T1000 (cell line): ENCODE results near the gene PUS3.
A peak's percentile ranks its signal among the peaks of the same experiment; 100 is the strongest.
"Not testable (repeated sequence)": the region's sequence is repeated elsewhere in the genome, so short reads cannot be mapped to it uniquely, and the experiment has no call there.

Experiments used
- DNase-seq: peaks from one replicate; lab custom pipeline; 2025; ENCODE audit warnings: mixed read lengths; lab: John Stamatoyannopoulos, UW

Gene PUS3

DNA sequence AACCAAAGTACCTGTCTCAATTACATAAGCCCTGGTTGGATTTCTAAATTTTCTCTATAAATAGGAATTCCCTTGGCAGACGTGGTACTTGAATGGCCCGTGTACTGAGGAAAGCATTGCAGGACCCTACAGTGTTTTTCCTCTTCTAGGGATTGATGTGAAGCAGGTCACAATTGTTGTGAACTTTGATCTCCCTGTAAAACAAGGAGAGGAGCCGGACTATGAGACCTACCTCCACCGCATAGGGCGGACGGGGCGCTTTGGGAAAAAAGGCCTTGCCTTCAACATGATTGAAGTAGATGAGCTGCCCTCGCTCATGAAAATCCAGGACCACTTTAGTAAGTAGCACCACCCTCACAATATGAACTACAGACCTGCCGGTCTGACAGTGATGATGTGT lies 18.0 kb upstream of the PUS3 start:
- no peak for DNase-seq

DNA sequence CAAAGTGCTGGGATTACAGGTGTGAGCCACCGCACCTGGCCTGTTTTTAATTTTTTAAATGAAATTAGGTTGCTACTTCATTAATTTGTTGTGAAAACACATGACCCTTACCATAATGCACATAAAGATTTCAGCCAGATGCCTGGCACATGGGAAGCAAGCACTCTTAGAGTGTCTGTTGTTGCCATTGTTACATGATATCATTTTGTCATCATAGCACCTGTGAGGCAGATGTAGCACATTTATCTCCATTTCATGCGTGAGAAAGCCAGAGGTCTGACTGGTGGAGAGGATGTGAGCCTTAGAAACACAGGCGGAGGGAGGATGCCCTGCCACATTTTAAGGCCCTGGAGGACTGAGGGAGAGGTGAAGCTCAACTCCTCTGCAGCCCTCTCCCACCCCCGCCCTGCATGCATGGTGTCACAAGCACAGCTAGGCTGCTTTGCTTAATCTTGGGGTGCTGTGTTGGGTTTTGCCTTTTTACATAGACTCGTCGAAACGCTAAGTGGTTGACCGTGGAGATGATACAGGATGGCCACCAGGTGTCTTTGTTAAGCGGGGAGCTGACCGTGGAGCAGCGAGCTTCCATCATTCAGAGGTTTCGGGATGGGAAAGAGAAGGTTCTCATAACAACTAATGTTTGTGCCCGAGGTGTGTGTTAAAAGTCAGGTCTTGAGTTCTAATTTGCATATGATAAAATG lies 15.3 kb upstream of the PUS3 start:
- DNase-seq = no peak

DNA sequence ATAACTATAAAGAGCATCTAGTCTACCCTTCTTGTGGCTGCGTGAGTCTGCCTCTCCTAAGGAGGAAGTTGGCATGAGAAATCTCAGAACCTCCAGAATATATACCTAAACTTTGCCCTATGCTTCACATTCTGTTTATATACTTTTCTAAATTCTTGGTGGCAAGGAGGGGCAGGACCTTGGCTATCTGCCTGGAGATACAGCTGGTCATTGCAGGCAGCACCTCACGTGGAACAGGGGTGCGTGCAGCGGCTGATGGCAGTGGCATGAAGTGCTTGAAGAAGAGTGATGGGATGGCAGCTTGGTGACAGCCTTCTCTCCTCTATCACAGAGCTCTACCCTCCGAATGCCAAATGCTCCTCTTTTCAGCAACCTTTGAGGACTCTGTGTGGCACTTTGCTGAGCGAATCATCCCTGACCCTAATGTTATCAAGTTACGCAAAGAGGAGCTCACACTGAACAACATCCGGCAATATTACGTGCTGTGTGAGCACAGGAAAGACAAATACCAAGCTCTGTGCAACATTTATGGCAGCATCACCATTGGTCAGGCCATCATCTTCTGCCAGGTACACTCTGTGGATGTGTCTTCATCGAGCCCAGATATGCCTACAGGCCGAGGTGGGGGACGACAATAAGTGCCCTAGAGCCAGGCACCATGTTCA lies 13.8 kb upstream of the PUS3 start:
- no peak for DNase-seq

DNA sequence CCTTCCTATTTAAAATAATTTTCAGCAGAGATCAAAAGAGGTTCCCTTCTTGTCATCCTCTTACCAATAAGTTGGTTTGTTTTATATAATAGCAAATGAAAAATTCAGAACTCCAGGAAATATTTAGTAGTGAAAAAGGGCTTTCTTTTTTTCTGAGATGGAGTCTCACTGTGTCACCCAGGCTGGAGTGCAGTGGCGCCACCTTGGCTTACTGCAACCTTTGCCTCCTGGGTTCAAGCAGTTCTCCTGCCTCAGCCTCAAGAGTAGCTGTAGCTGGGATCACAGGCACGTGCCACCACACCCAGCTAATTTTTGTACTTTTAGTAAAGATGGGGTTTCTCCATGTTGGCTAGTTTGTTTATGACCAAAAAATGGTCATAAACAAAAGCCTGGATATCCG lies 11.6 kb upstream of the PUS3 start:
- DNase-seq = not testable (repeated sequence)

DNA sequence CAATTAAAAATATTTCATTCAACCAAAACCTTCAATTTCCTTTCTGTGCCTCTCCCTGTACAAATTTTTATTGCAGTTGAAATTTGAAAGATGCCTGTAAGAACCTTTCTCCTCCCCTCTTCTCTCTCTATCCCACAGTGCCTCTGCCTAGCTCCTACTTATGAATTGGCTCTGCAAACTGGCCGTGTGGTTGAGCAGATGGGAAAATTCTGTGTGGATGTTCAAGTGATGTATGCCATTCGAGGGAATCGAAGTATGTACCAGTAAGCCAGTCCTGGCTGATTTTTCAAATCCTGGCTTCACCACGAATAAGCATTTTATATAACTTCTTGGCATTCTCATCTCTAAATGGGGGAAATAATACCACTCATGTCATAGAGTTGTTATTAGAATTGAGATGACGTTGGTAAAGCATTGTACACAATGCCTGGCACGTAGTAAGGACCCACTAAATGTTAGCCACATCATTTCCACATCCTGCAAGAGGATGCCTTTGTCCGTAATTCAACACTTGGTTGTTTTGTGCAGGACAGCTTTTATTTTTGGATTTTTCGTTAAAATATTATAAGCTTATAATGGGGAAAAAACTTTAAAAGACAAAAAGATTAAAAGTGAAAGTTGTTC lies 7.3 kb upstream of the PUS3 start:
- DNase-seq = no peak

DNA sequence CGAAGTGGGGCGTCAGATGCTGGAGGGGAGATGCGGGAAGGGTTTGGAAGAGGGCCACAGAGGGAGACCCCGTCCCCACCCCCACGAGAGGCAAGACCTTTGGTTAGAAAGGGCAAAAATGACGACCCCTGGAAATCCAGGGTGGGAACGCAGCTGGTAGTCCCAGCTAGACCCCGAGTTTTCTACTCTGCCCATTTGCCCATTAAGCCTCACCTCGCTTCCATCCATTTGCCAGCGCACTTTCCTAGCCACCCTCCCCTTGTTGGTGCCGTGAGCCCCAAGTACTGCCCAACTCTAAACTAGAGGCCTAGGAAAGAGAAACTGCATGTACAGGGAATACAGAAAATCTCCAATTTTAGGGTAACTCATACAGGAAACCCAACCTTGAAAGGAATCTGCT lies 1.7 kb upstream of the PUS3 start:
- no peak for DNase-seq

DNA sequence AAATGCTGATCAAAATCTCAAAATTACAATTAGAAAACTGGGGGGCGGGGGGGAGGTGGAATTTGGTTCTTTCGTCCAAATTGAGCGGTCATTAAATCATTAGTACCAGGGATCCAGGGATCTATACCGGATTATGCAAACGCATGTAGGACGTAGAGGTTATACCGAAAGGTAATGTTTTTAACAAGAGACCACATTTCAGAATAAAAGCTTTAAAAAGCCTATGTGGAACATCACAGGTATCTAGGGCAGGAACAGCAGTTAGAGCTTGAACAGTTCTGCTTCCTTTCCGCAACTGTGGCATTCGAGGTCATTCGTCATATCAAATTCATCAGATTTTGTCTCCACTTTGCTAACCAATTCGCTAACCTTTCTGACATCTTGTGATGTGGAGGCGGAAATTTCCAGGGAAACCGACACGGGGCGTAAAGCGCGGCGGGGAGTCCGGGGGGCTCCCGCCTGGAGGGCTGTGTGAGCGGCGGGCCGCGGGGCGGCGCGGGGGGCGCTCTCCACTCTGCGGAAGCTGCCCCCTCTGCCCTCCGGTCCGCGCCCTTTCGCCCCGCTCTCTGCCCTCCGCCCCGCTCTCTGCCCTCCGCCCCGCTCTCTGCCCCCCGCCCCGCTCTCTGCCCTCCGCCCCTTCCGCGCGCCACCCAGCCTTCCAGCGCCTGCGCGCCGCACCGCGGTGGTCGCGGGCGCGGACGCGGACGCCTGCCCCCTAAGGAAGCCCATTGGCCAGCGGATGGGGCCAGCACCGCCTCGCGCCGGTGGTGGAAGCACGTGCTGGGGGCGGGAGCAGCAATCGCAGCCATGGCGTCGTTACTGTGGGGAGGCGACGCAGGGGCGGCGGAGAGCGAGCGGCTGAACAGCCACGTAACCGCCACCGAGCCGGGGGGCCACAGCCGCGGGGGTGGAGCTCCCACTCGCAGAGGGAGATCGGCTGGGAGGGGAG lies 979 bp upstream of the PUS3 start, which contains the start of gene DDX25:
DDX25 (plus strand) TSS at position 798 of the 949 bp plus-strand sequence; CDS start at position 808, 10 bp downstream.
- DNase-seq = no peak

DNA sequence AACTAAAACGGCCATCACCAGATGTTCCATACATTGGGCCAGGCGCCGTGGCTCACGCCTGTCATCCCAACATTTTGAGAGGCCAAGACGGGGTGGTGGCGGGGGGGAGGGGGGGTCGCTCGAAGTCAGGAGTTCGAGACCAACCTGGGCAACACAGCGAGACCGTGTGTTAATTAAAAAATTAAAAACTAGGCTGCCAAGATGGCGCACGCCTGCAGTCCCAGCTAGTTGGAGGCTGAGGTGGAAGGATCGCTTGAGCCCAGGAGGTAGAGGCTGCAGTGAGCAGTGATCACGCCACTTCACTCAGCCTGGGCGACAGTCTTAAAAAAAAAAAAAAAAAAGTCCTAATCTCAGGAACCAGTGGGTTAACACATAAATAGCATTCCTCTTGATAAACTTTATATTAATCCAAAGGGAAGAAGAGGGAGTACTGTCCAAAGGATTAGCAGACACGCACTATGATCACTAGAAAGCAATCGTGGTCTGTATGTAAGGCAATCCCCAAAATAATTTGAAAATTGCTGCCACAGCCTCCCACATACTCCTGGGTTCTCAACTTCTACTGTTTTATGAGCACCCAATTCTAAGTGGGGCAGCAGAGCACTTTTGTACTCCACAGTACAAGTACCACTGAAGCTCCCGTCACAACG lies 604 bp downstream of the PUS3 start:
- DNase-seq = no peak

DNA sequence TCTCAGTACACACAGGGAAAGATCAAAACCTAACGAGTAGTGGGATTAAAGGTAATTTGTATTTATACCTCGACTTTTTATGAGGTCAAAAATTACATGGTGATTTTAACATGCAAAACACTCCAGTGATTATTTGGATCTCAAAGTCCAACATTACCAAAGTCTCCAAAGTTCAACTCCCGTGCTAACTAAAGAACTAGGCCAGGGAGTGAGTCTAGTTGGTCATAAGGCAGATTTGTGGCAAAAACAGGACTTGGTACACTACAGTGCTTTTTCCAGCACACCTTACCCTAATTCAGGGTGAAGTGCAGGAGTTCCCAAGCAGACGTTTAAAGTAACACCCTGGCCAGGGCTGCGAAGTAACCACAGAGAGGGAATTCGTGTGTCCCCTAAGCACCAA lies 1.1 kb downstream of the PUS3 start:
- no peak for DNase-seq

DNA sequence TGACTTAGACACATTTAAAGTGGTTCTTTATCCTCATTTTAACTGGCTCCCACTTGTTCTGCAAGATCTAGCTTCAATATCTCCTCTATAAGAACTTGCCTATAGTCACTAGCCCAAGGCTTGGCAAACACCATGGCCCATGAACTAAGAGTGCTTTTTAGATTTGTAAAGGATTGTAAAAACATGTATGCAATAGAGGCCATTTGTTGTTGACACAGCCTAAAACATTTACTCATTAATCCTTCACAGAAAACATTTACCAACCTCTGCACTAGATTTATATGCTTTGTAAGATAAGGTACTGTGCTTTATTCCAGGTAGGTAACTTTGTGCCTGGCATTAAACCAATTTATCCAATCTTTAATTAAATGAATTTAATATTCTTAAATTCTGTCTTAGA lies 10.0 kb downstream of the PUS3 start:
- DNase-seq = no peak

DNA sequence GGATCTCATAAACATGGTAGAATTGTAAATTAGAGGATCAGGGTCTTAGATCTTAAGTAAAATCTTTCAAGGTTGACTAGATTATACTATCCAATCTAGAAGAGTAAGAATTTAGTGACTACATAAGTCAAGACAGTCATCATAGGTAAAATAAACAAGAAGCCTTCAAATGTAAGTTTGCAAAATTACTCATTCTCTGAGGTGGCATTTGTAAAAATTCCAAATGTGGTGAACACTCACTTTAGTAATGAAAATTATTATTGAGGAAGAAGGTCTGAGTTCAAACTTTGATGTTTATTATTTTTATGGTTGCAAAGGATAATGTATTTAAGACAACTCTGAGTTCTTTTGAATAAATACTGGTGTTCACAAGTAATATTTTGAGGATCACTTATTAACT lies 10.9 kb downstream of the PUS3 start:
- DNase-seq = no peak

DNA sequence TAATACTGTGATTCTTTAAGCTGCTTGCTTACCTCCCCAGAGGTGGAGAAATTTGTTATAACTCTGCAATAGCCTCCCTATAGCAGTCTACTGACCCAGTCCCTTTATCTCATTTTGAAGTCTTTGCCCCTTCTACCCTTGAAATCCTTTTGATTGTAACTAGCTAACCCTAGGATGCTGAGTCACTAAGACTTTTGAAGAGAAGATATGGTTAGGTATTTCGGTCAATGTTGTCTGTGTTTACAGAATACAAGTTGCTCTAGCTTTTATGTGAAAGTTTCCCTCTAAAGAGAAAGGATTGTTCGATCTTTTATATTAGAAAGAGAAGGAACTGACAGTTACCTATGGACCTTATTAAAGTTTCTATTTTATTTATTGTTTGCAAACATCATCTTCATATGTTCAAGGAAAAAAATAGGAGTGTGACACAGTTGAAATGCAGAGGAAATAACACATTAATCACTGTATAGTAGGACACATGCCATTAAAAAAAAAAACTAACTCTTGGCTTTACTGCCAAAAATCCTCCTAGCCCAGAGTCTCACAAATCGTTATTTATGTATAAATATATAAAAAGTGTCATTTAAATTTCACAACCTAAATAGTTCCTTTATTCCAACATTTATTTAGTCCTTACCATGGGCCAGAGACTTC lies 12.4 kb downstream of the PUS3 start:
- DNase-seq = no peak

DNA sequence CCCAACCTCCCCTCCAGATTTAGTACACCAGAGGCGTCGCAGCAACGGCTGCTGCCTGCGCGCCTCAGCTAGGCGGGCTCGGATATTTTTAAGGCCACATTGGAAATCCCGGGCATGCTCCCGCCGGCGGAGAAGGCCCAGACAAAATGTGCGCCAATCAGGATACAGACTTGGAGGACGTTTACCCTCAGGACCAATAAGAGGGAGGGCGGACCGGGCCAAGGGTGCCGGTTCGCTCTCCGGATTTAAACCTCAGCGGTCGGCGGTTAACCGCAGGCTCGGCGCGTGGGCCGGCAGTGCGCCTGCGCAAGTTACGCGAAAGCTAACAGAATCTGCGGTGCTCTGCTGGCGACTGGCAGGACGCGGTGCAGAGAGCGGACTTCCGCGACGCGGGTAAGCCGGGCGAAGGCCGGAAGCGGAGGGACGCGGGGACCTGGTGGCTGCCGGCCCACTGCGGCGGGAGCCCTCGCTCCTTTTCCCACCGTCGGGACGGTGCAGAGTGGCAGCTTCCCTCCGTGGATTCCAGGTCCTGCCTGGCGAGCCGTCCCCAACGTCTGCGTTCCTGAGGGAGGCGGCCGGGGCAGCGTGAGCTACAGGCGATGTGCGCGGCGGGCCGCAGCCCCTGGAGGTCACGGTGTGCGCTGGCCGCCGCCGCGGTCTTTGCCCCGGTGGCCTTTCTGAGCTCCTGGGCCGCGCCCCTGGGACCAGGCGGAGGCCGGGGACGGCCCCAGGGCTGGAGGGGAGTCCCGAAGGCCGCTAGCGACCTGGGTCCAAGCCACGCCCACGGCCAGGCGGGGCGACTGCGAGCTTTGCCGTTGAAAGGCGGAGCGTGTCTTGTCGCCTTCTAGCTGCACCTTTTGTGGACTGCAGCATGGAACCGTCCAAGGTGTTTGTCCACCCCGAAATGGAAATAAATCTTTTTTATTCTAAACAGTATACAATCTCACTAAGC lies 15.4 kb downstream of the PUS3 start, which contains the start of gene HYLS1:
HYLS1 (plus strand) TSS at position 296 of the 952 bp plus-strand sequence. CDS start 11,701 bp downstream, outside the sequence.
- DNase-seq = peak; percentile 90

DNA sequence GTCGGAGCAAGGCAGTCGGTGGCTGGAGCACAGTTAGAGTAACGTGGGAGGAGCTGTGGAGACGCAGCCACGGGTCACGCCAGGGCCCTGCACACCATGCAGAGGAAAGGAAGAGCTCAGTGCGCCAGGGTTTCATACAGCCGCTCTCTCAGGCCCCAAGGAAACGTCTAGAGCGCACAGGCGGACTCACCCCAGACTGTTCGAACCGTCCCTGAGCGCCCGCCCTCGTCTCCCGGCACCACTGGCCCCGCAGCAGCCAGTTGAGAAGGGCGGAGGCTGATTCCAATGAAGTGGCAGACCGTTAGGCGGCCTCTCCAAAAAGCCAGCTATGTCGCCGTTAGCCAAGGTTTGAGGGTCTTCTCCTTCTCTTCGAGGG lies 16.0 kb downstream of the PUS3 start:
- no peak for DNase-seq

DNA sequence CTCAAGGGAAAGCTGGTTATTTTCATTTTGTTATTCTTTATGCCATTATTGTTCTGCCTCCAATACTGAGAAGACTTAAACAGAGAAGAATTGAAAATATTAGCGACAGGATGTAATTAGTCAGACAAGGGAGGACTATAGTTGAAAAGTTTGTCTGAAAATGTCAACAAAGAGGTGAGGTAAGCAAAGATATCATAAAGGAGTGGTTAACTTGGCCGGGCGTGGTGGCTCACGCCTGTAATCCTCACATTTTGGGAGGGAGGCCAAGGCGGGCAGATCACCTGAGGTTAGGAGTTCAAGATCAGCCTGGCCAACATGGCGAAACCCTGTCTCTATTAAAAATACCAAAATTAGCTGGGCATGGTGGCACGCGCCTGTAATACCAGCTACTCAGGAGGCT lies 19.6 kb downstream of the PUS3 start:
- no peak for DNase-seq

DNA sequence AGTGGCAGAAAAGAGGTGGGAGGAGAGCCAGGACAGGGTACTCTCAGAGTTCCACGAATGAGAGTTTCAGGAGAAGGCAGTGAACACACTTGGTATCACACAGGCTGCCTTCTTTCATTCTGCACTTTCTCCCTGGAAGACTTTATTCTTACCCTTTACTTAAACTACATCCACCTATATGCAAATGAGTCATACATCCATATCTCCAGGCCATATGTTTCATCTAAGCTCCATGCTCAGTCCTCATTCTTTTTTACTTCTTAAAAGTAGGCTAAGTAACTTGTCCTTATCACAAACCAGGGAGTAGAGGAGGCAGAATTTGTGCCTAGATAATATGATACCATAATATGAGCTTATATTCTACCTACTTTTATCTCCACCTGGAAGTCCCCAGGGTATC lies 21.7 kb downstream of the PUS3 start:
- DNase-seq = no peak

DNA sequence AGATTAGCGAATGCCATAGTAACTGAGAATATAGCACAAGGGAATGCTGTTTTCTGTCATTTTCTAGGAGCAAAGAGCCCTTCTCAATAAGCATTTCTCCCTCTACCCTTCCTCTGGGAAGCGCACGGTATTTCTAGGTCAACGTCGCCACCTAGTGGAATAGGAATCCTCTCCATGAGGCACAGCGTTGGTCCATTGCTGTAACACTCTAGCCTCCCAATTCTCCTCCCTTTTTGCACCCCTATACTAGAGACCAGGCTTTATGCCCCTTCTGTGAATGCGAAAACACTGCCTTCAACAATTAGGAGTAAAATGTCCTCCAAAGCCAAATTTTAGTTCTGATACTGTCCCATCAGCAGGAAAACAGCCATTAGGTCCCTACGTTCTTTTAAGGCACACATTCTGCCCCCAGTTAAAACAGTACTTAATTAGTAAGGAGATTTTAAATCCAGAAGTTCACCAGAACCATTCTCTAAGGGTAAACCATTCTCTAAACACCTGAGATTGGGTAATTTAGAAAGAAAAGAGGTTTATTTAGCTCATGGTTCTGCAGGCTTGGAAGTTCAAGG lies 28.4 kb downstream of the PUS3 start:
- DNase-seq = peak; percentile 21

DNA sequence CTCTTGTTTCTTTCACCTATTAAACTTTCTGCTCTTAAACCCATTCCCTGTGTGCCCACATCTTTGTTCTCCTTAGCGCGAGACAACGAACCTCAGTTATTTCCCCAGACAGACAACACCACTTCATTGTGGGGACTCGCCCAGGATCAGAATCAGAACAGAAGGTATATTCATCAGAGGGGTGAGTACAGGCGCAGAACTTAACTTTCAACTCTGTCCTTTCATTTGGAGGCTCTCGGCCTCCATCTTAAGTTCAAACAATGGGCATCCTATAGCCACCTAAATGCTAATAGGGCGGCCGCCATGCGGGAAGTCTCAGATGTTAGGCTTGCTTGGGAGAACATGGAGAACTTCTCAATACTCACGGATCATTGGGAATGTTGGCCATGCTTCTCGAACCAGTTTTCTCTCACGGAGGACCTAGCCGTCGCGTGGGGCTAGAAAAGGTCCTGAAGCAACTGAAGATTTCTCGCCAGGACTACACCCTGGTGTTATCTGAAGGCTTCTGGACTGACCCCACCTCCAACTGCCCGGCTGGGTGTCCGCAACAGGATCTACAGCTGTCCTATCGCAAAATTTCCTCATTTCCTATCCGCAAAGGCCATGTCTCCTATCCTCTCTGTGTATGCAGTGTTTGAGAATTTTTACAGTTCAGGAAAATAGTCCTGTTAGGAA lies 29.0 kb downstream of the PUS3 start:
- no peak for DNase-seq

DNA sequence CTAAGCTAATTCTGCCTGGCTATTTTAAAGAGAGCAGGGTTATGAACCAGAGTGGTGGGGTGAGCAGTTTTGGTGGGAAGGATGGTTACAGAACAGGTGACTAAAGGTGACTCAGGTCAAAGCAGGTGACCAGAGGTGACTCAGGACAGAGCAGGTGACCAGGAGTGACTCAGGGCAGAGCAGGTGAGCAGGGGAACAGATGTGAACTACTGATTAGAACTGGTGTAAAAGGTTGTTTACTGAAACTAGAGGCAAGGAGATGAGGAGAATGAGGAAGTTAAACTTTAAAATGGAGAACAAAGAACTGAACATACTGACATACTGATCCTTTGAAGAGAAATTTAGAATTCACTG lies 30.9 kb downstream of the PUS3 start:
- DNase-seq = no peak
